MM.1S (cell line): Measurements from ENCODE around the gene ACOXL.

Source experiments
- DNase-seq: peaks from one replicate; pipeline ENCODE4 v3.0.0-alpha.2; 2015
- H2AFZ ChIP-seq: fragments of 300-600 bp; sonication (generic); 2 replicates; pipeline ENCODE4 v1.6.0; 2016; ENCODE audit warnings: antibody characterized with exemption, low read length
- H3F3A ChIP-seq: fragments of 300-600 bp; sonication (generic); 2 replicates; pipeline ENCODE4 v1.6.1; 2016; ENCODE audit warnings: mild to moderate bottlenecking, antibody characterized with exemption, low read length, moderate library complexity, mixed read lengths; ENCODE audit not compliant: insufficient read depth
- H3K27ac ChIP-seq: fragments of 300-600 bp; sonication (generic); 2 replicates; pipeline ENCODE4 v1.5.1; 2016; ENCODE audit warnings: mild to moderate bottlenecking, low read length
- H3K27me3 ChIP-seq: fragments of 300-600 bp; sonication (generic); replicated peaks from 2 replicates; pipeline ENCODE4 v1.6.0; 2016; ENCODE audit warnings: low read length; ENCODE audit not compliant: insufficient read depth
- H3K36me3 ChIP-seq: fragments of 300-600 bp; sonication (generic); replicated peaks from 2 replicates; pipeline ENCODE4 v1.6.1; 2016; ENCODE audit warnings: mild to moderate bottlenecking, low read length, mixed read lengths; ENCODE audit not compliant: insufficient read depth
- H3K4me1 ChIP-seq: fragments of 300-600 bp; sonication (generic); 2 replicates; pipeline ENCODE4 v1.6.1; 2016; ENCODE audit warnings: low read length, mixed read lengths
- H3K4me2 ChIP-seq: fragments of 300-600 bp; sonication (generic); 2 replicates; pipeline ENCODE4 v1.6.0; 2016; ENCODE audit warnings: low read depth, low read length
- H3K4me3 ChIP-seq: fragments of 300-600 bp; sonication (generic); 2 replicates; pipeline ENCODE4 v1.5.1; 2016; ENCODE audit warnings: low read length, mixed read lengths
- H3K79me2 ChIP-seq: fragments of 300-600 bp; sonication (generic); 2 replicates; pipeline ENCODE4 v1.6.1; 2016; ENCODE audit warnings: mixed run types, low read length, mixed read lengths
- H3K9ac ChIP-seq: fragments of 300-600 bp; sonication (generic); 2 replicates; pipeline ENCODE4 v1.6.1; 2016; ENCODE audit warnings: low read length, mixed read lengths
- H3K9me2 ChIP-seq: fragments of 300-600 bp; sonication (generic); replicated peaks from 2 replicates; pipeline ENCODE4 v1.6.1; 2016; ENCODE audit warnings: mild to moderate bottlenecking, low read length, mixed read lengths; ENCODE audit not compliant: insufficient read depth
- H3K9me3 ChIP-seq: fragments of 300-600 bp; sonication (generic); replicated peaks from 2 replicates; pipeline ENCODE4 v1.6.1; 2016; ENCODE audit warnings: mild to moderate bottlenecking, low read length, mixed read lengths; ENCODE audit not compliant: insufficient read depth
- H4K20me1 ChIP-seq: fragments of 300-600 bp; sonication (generic); 2 replicates; pipeline ENCODE4 v1.6.1; 2016; ENCODE audit warnings: mild to moderate bottlenecking, low read length, moderate library complexity, mixed read lengths; ENCODE audit not compliant: insufficient read depth
- EZH2 ChIP-seq: fragments of 300-600 bp; sonication (generic); optimal IDR thresholded peaks from 2 replicates; pipeline ENCODE3; 2017; ENCODE audit warnings: low read depth, mild to moderate bottlenecking, antibody characterized with exemption, low read length, mixed read lengths
- EZH2phosphoT487 ChIP-seq: fragments of 300-600 bp; sonication (generic); IDR thresholded peaks from 2 replicates; pipeline ENCODE4 v1.6.1; 2018; ENCODE audit warnings: antibody characterized with exemption, low read length
- TF ChIP-seq, protein P1 (sequence below): fragments of 300-600 bp; sonication (generic); IDR thresholded peaks from 2 replicates; pipeline ENCODE4 v1.5.1; 2016; ENCODE audit warnings: antibody characterized with exemption, low read length, mixed read lengths

The ACOXL gene

GRCh38 chr2:110741491-110741980, 9.2 kb downstream of the ACOXL start:
- H3K9me2 ChIP-seq, result no peaks in the 10 kb centered on the region
- peaks cover 8% of the 10 kb centered on the region for H3F3A ChIP-seq
- no peak overlapping the region for H3K4me2 ChIP-seq
- H4K20me1 ChIP-seq, result no peaks in the 10 kb centered on the region
- no peak for DNase-seq
- TF ChIP-seq EZH2phosphoT487, result no peak
- TF ChIP-seq, protein P1, sequence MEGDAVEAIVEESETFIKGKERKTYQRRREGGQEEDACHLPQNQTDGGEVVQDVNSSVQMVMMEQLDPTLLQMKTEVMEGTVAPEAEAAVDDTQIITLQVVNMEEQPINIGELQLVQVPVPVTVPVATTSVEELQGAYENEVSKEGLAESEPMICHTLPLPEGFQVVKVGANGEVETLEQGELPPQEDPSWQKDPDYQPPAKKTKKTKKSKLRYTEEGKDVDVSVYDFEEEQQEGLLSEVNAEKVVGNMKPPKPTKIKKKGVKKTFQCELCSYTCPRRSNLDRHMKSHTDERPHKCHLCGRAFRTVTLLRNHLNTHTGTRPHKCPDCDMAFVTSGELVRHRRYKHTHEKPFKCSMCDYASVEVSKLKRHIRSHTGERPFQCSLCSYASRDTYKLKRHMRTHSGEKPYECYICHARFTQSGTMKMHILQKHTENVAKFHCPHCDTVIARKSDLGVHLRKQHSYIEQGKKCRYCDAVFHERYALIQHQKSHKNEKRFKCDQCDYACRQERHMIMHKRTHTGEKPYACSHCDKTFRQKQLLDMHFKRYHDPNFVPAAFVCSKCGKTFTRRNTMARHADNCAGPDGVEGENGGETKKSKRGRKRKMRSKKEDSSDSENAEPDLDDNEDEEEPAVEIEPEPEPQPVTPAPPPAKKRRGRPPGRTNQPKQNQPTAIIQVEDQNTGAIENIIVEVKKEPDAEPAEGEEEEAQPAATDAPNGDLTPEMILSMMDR, result no peak
- TF ChIP-seq EZH2, result no peak
- peaks cover 97% of the 10 kb centered on the region for H3K79me2 ChIP-seq
- H3K9me3 ChIP-seq, result no peaks in the 10 kb centered on the region
- H3K4me3 ChIP-seq, result no peak overlapping the region
- no peak overlapping the region for H2AFZ ChIP-seq
- H3K9ac ChIP-seq, result no peak overlapping the region
- H3K27ac ChIP-seq, result no peak overlapping the region
- H3K36me3 ChIP-seq, result no peaks in the 10 kb centered on the region
- H3K27me3 ChIP-seq, result no peaks in the 10 kb centered on the region
- peaks cover 36% of the 10 kb centered on the region for H3K4me1 ChIP-seq

- H3K9me3 ChIP-seq, result no peaks in the 10 kb centered on the region
- no peak overlapping the region for H3K4me2 ChIP-seq
- H3K4me1 ChIP-seq, result peaks cover 45% of the 10 kb centered on the region
- no peaks in the 10 kb centered on the region for H4K20me1 ChIP-seq
- peaks cover 91% of the 10 kb centered on the region for H3K79me2 ChIP-seq
- no peak overlapping the region for H3K9ac ChIP-seq
- no peaks in the 10 kb centered on the region for H3K9me2 ChIP-seq
- TF ChIP-seq, protein P1, result no peak
- TF ChIP-seq EZH2phosphoT487, result no peak
- no peak for TF ChIP-seq EZH2
- peaks cover 17% of the 10 kb centered on the region for H3F3A ChIP-seq
- no peak for DNase-seq
- H3K36me3 ChIP-seq, result no peaks in the 10 kb centered on the region
- H3K4me3 ChIP-seq, result no peak overlapping the region
- H2AFZ ChIP-seq, result no peak overlapping the region
- H3K27ac ChIP-seq, result no peak overlapping the region
- H3K27me3 ChIP-seq, result no peaks in the 10 kb centered on the region
These were observed 10.0 kb downstream of the ACOXL start for GRCh38 chr2:110742412-110742811.

DNA sequence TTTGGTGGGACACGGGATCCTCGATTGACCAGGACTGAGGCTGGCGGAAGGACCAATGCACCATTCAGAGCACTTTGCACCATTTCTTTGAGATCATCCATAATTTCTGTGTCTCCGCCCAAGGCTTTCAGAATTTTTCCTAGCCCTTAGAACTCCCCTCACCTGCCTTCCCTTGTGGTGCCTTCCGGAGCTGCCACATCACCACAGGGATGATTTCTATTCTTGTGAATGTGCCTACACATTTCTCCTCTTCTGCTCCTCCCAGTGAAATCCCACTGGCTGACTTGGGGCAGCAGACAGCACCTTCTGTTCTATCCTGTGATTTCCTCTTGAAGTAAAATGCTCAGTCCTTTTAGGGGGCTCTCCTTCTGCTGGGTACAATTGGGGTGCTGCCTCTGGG, 11.2 kb downstream of the ACOXL start:
- H3K79me2 ChIP-seq, result peaks cover 79% of the 10 kb centered on the region
- H3K27me3 ChIP-seq, result no peaks in the 10 kb centered on the region
- no peak overlapping the region for H2AFZ ChIP-seq
- H3K9me2 ChIP-seq, result no peaks in the 10 kb centered on the region
- peaks cover 53% of the 10 kb centered on the region for H3K4me1 ChIP-seq
- no peaks in the 10 kb centered on the region for H3K9me3 ChIP-seq
- H4K20me1 ChIP-seq, result no peaks in the 10 kb centered on the region
- DNase-seq, result no peak
- H3K4me3 ChIP-seq, result no peak overlapping the region
- peaks cover 26% of the 10 kb centered on the region for H3F3A ChIP-seq
- no peak overlapping the region for H3K4me2 ChIP-seq
- TF ChIP-seq, protein P1, result no peak
- no peak for TF ChIP-seq EZH2phosphoT487
- TF ChIP-seq EZH2, result no peak
- no peaks in the 10 kb centered on the region for H3K36me3 ChIP-seq
- no peak overlapping the region for H3K9ac ChIP-seq
- peak overlapping the region; percentile 99; the same call in 1 of the 2 replicates for H3K27ac ChIP-seq
